ENCODE results near the gene B3GAT3.
"Not testable (repeated sequence)": the region's sequence is repeated elsewhere in the genome, so short reads cannot be mapped to it uniquely, and the experiment has no call there.

B3GAT3 gene

GRCh38 chr11:62621567-62622470 lies at the start of gene B3GAT3:
TSS of gene B3GAT3 (minus strand) at chr11:62621986. CDS start at chr11:62621947, 39 bp downstream.
- in situ Hi-C loops (cut with MboI; ENCODE audit: low sequenced_read_pairs): no loop called here

DNA sequence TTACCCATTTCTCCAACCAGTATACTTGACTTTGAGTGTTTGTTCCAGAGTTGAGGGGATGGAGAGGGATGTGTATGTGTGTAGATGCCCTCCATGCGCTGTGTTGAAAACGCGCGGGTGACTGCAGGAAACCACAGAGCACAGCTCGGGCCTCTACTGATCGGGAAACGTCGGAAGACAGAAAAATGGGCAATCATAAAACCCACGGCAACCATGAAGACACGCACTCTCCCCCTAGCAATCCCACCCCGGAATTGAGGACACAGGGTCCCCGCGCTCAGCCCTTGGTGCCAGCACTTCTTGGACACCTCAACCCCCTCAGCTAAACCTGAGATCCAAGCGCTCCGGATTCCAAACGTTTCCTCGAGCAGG lies 49.4 kb upstream of the B3GAT3 start:
- in situ Hi-C loops (cut with MboI; ENCODE audit: low sequenced_read_pairs): no loop called here

- in situ Hi-C loops (cut with MboI; ENCODE audit: low sequenced_read_pairs): no loop called here
These were observed 47.8 kb upstream of the B3GAT3 start for GRCh38 chr11:62669420-62670161.

GRCh38 chr11:62667460-62667859 lies 45.7 kb upstream of the B3GAT3 start:
- in situ Hi-C loops (cut with MboI; ENCODE audit: low sequenced_read_pairs): no loop called here

GRCh38 chr11:62666259-62666926 lies 44.6 kb upstream of the B3GAT3 start:
- in situ Hi-C loops (cut with MboI; ENCODE audit: low sequenced_read_pairs): no loop called here

DNA sequence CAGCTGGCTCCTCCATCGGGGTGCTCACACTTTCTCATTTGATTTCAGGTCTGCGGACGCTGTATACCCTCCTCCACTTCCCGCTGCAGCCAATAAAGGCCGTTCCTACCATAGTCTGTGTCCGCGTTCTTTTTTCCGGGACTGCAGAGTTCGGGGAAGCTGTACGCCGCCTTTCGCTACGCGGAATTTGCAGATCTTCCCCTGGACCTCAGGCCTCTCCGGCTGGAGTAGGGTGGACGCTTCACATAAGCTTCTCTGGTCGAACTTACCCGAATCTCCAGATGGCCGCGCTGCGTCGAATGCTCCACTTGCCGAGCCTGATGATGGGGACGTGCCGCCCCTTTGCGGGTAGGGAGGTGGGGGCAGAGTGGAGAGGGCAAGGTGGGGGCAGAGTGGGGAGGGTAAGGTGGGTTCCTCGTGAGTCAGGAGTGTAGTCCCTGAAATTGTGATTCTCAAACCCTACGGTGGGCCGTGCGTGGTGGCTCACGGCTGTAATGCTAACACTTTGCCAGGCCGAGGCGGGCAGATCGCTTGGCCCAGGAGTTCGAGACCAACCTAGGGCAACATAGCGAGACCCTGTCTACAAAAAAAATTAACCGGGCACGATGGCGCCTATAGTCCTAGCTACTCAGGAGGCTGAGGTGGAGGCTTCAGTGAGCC lies 43.9 kb upstream of the B3GAT3 start:
- in situ Hi-C loops (cut with MboI; ENCODE audit: low sequenced_read_pairs): no loop called here

DNA sequence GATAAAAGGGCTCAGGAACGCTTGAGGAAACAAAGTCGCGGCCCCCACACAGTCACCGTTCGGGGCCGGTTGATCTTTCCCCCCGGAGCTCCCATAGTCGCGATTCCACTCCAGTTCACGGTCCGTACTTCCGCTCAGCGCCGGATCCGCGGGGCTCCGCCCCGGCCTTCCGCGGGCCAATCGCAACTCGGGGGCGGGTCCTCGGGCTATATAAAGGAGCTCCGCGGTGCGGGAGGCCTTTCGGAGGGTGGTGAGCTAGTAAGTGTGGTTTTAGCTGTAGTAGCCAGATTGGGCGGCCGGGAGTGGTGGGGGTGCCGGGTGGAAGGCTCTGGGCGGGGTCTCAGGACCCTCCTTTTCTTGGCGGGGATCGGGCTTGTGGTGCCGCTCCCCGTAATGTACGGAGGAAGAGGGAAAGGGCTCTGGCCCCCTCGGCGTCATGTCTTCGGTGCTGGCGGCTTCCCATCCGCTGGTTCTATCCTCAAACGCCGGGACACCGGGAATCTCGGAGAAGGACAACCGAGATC lies 43.4 kb upstream of the B3GAT3 start, which contains the start of the genes C11orf98 and CSKMT:
Gene C11orf98 (minus strand): TSS at position 136 of the 524 bp plus-strand sequence. CDS start 41 bp downstream, at position 95.
Gene CSKMT (plus strand): TSS at position 238 of the 524 bp plus-strand sequence. CDS start 568 bp downstream, outside the sequence.
- in situ Hi-C loops (cut with MboI; ENCODE audit: low sequenced_read_pairs): no loop called here

- in situ Hi-C loops (cut with MboI; ENCODE audit: low sequenced_read_pairs): no loop called here
These were observed 42.8 kb upstream of the B3GAT3 start for GRCh38 chr11:62664405-62665074.

GRCh38 chr11:62656796-62657429 lies 35.1 kb upstream of the B3GAT3 start:
- in situ Hi-C loops (cut with MboI; ENCODE audit: low sequenced_read_pairs): no loop called here

DNA sequence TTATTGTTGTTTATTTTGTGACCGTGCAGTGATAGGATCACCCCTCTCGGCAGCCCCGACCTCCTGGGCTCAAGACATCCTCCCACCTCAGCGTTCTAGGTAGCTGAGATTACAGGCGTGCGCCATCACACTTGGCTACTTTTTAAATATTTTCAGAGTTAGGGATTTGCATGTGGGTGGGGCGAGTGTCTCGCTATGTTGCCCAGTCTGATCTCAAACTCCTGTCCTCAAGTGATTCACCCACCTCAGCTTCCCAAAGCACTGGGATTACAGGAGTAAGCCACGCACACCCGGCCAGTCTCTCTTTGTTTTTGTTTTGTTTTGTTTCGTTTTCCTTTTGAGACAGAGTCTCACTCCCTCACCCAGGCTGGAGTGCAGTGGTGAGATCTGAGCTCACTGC lies 32.5 kb upstream of the B3GAT3 start:
- in situ Hi-C loops (cut with MboI; ENCODE audit: low sequenced_read_pairs): no loop called here

GRCh38 chr11:62652161-62653006 lies 30.6 kb upstream of the B3GAT3 start:
- in situ Hi-C loops (cut with MboI; ENCODE audit: low sequenced_read_pairs): no loop called here

GRCh38 chr11:62650283-62650682 lies 28.5 kb upstream of the B3GAT3 start:
- in situ Hi-C loops (cut with MboI; ENCODE audit: low sequenced_read_pairs): not testable (repeated sequence)

DNA sequence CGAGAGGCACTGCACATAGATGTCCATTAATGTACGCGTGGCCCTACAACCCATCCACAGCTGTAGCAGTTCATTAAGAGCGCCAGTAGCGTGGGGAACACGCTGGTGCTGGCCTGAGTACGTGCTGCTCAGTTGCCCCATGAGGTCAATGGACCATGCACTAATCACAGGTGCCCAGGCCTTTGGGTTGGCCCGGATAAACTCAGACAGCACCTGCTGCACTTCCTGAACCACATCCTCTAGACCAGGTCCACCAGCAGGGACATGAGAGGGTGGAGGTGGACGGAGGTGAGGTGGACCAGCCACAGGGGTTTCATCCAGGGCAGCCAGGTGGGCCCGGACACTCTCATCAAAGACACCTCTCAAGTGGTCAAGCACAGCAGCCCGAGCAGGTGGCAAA lies 27.7 kb upstream of the B3GAT3 start:
- in situ Hi-C loops (cut with MboI; ENCODE audit: low sequenced_read_pairs): no loop called here

DNA sequence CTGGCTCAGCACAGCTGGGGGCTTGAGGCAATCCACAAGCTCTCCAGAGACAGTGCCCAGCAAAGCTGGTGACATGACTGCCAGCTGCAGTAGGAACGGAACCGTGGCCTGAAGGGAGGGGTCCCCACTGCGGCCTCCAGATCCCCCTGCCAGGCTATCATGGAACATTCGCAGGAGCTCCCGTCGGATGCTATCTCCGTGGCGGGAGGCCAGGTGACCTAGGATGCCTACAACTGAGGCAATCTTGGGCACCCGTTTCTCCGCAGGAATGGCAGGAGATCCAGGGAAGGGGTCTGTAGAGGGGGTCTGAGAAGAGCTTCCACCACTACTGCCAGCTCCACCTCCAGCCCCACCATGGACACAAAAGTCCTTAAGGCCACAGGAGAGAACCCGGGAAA lies 27.2 kb upstream of the B3GAT3 start:
- in situ Hi-C loops (cut with MboI; ENCODE audit: low sequenced_read_pairs): no loop called here

DNA sequence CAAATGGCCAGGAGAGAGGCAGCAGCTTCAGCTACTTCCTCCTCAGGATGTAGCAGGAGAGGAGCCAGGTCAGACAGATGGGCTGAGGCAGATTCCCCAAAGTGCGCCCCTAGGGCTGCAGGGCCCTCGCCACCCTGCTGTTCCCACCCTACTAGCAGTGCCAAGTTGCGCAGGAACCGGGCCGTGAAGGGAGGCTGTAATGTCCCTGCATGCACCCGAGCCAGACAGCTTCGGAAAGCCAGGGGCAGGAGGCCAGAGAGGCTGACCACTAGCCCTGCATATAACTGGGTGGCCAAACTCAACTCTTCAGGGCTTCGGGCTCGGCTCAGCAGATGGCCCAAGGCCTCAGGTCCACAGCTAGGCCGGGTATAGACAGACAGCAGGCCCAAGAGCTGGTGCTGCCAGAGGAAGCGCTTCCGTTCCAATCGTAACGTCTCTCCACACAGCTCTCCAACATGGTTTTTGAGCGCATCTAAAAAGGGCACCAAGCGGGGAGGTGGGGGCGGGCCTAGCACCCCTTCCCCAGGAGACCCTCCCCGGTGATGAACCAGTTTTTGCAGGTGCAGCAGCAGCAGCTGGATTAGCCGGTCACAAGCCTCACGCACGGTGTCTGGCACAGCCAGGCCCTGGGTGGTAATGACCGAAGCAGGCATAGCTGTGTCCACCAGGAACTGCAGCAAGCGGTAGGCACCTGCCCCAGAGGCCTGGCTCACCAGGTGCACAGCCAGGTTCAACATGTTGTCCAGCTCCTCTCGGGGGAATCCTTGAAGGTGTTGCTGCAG lies 26.6 kb upstream of the B3GAT3 start:
- in situ Hi-C loops (cut with MboI; ENCODE audit: low sequenced_read_pairs): no loop called here

DNA sequence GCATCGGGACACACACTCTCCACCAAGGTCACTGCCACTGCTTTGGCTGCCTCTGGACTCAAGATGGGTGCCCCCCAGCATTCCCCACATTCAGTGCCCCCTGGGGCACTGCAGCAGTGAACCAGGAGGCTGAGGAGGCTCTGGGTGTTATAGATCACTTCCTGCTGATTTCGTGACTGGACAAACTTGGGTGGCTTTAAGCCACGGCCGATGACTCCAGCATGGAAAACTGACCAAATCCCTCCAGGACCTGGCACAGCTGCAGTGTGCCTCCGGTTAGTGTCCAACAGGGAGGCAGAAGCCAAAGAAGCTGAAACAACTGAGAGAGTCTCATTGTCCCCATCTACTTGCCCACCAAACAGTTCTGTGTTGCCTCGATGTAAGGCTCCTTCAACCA lies 25.8 kb upstream of the B3GAT3 start:
- in situ Hi-C loops (cut with MboI; ENCODE audit: low sequenced_read_pairs): no loop called here

DNA sequence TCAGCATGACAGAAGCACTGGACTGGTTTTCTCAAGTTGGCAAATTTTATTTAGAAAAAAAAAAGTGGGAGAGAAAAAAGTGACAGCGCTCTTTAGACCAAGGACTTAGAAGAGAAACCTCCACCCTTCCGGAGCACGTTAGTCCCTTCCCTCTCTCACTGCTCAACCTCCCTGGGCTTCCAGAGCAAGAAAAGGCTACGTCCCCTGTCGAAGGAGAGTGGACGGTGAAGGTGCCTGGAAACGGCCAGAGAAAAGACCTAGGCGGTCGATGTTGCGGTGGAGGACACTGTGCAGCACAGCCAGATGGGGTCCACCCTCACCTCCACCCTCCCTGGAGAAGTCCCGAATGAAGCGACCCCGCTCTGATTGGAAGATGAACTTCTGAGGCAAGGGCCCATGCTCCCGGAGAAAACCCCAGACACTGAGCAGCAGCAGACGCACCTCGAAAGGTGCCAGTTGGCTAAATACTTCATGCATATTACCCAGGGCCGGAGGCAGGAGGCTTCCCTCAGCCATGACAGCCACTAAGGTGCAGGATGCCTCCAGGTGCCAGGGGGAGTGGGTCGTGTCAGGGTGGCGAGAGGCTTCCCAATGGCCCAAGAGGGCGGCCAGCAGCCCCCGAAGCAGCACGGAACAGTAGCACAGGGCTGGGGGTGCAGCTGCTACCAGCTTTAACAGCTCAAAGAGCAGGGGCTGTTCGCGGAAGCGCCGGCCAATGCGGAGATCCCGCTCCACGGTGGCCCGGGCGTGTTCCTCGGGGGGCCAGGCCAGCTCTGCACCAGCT lies 25.2 kb upstream of the B3GAT3 start:
- in situ Hi-C loops (cut with MboI; ENCODE audit: low sequenced_read_pairs): no loop called here
